NCI-H187 treated with DMSO at 0.1 percent for 48 hours (cell line): ENCODE data around the gene UNCX.
"Not testable (repeated sequence)": the region's sequence is repeated elsewhere in the genome, so short reads cannot be mapped to it uniquely, and the experiment has no call there.

Experiments
- DNase-seq: peaks from one replicate; lab custom pipeline; 2025; lab: John Stamatoyannopoulos, UW

UNCX gene

DNA sequence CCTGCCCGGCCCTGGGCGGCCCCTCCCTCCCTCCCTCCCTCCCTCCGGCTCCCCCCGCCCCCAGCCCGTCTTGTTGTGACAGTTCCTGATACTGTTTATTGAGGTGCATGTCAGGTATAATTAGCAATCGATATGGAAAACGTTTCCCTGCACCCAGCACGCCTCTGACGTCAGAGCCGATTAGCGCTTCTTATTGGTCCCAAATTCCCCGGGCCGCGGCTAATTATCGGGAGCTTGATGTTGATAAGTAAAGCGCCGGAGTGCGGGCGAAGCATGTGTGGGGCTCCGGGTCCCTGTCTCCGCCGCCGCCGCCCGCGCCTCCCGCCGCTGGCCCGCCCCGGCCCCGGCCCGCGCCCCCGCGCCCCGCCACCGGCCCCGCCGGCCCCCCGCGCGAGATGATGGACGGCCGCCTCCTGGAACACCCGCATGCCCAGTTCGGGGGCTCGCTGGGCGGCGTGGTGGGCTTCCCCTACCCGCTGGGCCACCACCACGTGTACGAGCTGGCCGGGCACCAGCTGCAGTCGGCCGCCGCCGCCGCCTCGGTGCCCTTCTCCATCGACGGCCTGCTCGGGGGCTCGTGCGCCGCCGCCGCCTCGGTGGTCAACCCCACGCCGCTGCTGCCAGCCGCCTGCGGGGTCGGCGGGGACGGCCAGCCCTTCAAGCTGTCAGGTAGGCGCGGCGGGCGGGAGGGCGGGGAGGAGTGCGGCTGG lies at the start of gene UNCX:
TSS of gene UNCX (plus strand) at position 250 of the 710 bp plus-strand sequence. CDS start at position 396, 146 bp downstream.
- DNase-seq, result no peak

DNA sequence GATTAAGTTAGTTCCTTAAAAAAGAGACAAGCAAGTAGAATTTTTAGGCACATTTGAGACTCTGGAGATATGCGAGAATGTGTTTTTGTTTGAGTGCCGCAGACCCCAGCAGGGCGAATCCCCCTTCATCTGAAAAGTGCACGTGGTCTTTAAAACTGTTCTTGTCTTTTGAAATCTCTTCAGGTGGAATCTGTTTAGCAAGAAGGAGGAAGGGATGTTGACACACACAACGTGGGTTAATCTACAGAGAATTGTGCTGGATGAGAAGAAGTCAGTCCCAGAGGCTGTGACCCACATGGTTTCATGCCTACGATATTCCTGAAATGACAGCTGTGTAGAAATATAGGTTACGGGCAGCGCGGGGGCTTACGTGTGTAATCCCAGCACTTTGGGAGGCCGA lies 45.5 kb upstream of the UNCX start:
- DNase-seq, result no peak

DNA sequence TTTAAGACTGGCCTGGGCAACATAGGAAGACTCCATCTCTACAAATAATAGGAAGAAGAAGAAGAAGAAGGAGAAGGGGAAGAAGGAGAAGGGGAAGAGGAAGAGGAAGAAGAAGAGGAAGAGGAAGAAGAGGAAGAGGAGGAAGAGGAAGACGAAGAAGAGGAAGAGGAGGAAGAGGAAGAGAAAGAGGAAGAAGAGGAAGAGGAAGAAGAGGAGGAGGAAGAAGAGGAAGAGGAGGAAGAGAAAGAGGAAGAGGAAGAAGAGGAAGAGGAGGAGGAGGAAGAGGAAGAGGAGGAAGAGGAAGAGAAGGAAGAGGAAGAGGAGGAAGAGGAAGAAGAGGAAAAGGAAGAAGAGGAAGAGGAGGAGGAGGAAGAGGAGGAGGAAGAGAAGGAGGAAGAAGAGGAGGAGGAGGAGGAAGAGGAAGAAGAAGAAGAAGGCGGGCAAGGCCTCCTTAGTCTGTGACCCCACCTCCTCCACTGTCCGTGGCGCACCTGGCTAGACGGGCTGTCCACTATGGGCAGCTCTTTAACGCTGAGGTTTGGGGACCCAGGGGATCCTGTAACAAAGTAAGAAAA lies 43.9 kb upstream of the UNCX start:
- DNase-seq, result no peak

DNA sequence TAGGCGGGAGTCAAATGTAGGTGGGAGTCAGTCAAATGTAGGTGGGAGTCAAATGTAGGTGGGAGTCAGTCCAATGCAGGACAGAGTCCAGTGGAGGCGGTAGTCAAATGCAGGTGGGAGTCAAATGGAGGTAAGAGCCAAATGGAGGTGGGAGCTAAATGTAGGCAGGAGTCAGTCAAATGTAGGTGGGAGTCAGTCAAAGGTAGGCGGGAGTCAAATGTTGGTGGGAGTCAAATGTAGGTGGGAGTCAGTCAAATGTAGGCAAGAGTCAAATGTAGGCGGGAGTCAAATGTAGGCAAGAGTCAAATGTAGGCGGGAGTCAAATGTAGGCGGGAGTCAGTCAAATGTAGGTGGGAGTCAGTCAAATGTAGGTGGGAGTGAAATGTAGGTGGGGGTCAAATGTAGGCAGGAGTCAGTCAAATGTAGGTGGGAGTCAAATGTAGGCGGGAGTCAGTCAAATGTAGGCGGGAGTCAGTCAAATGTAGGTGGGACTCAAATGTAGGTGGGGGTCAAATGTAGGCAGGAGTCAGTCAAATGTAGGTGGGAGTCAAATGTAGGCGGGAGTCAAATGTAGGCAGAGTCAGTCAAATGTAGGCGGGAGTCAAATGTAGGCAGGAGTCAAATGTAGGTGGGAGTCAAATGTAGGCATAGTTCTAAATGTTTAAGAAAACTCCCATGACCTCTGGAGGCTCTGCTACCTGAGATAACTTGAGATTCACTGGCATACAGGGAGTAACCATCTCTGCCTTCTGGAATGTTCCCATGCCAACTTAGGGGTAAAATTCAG lies 42.5 kb upstream of the UNCX start:
- no peak for DNase-seq

DNA sequence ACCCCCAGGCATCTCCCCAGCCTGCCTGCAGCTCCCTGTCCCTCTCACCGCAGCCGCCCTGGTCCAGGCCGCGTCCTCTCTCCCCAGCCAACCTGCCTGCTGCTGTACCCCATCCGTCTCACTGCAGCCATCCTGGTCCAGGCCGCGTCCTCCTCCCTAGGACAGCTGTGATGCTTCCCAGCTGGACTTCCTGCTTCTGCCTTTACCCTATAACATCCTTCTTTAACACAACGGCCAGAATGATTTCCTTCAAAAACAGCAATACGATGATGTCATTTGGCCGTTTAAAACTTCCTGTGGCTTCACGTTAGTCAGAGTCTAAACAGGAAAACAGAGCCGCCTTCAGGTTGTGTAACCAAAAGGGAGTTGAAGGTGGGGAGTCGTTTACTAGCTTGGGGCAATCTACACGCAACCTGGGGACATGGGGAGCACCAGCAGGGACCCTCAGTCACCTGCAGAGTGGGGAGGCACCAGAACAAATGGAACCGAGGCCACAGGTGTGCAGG lies 40.4 kb upstream of the UNCX start:
- no peak for DNase-seq

DNA sequence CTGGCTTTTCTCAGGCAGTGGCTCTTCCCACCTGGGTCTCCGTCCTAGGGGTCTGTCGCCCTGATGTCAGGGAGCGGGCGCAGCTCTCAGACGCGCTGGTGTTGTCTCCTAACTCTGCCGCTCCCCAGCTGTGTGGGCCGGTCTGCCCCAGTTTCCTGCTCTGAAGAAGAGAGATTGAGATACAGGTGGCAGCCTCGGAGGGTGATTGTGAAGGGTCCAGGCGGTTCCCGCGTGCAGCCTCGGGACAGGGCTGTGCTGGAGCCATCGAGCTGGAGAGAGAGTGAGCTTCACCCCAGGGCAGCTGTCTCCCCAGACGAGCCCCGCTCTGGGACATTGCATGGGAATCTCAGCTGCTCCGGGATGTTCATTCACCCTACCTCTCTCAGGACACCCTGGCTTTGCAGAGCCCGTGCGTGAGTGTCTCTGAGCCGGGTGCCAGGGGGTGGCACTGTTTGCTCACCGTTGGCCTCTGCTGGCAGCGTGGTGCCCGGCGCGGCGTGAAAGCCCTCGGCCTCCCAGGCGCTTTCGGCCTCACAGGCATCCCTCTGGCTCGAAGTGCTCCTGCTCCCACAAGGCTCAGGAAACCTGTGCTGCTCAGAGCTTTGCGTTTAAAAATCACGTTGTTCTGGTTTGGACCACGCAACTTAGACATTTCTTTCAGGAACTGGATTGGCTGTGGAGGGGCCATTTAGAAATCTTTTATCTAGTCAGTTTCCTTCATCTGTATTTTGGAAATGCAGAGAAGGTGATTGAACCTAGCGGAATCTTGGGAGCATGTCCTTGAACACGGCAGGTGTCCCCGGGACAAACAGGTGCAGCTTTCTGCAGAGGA lies 38.9 kb upstream of the UNCX start:
- DNase-seq, result no peak

DNA sequence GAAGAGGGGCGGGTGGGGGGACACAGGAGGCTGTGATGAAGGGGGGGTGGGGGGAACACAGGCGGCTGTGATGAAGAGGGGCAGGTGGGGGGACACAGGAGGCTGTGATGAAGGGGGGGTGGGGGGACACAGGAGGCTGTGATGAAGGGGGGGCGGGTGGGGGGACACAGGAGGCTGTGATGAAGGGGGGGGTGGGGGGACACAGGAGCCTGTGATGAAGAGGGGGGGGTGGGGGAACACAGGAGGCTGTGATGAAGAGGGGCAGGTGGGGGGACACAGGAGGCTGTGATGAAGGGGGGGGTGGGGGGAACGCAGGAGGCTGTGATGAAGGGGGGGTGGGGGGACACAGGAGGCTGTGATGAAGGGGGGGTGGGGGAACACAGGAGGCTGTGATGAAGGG lies 36.2 kb upstream of the UNCX start:
- not testable (repeated sequence) for DNase-seq

DNA sequence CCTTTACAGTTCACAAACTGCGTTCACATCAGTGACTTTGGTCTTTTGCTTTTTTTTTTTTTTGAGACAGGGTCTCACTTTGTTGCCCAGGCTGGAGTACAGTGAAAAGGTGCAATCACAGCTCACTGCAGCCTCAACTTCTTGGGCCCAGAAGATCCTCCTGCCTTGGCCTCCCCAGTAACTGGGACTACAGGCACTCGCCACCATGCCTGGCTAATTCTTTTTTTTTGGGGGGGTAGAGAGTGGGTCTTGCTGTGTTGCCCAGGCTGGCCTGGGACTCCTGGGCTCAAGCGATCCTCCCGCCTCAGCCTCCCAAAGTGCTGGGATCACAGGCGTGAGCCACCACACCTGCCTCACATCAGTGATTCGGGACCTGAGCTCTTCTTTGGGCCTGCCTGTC lies 35.7 kb upstream of the UNCX start:
- no peak for DNase-seq

DNA sequence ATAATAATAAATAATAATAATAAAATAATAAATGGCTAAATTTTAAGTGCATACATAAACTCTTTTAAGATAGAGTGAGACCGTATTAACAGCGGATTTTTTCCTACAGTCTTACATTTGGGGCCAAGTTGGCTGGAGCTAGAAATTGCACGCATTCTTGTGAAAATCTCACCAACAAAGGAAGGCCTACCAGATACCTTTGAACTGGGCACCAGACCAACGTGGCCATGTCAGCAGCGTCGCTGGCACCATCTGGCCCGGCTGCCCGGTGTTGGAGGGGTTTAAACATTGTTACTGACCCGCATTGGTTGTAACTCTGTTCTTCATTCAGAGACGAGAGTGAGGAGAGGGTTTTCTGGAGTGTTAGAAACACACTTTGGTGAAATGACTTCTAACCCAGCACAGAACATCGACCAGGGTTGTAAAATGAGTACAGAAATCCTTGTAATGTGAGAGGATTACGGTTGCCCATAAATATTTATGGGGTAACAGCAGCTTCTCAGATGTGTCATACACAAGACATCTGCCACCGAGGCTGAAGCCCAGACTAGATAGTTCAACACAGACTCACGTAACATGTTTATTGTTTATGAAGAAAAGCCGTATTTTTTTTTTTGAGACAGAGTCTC lies 34.6 kb upstream of the UNCX start:
- no peak for DNase-seq

DNA sequence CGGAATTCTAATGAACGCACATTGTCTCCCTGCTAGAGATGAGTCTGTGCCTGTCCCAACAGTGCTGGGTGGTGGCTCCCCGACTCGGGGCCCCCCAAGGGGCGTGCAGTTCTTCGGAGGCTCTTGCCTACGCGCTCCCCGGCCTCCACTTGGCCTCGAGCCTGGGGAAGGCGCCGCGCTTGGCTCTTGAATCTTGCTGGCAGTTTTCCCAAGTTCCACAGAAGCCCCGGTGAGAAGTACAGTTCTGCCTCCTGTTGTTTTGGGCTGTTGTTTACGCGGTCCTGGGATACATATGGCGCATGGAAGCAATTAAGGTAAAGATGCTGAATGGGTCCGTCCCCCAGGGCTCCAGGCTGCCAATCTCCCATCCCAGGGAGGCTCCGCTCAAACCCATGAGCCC lies 32.6 kb upstream of the UNCX start:
- no peak for DNase-seq

DNA sequence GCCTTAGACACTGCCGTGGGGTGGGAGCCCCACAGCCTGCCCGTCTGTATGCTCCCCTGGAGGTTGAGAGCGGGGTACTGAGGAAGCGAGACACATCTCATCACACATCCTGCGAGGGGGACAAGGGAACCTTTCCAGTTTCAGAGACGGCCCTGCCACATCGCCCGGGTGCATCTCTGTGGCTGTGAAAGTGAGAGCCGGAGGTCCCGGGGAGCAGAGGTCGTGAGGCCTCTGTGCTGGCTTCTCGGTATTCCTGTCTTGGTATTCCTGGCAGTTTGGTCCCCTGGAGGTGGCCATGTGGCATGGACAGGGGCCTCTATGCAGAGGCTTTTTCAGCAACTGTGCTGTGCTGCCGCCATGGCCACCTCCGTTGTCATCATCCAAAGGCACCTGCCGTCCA lies 30.8 kb upstream of the UNCX start:
- DNase-seq, result no peak

DNA sequence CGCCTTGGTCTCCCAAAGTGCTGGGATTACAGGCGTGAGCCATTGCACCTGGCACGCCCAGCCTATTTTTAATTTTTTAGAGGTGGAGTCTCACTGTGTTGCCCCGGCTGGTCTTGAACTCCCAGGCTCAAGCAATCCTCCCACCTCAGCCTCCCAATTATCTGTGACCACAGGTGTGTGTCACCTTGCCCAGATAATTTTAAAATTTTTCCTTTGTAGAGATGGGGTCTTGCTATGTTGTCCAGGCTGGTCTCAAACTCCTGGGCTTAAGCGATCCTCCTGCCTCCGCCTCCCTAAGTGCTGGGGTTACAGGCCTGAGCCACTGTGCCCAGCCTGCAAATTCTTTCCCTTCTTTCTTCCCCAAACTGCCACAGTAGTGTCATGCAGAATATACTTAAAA lies 29.8 kb upstream of the UNCX start:
- DNase-seq, result not testable (repeated sequence)

DNA sequence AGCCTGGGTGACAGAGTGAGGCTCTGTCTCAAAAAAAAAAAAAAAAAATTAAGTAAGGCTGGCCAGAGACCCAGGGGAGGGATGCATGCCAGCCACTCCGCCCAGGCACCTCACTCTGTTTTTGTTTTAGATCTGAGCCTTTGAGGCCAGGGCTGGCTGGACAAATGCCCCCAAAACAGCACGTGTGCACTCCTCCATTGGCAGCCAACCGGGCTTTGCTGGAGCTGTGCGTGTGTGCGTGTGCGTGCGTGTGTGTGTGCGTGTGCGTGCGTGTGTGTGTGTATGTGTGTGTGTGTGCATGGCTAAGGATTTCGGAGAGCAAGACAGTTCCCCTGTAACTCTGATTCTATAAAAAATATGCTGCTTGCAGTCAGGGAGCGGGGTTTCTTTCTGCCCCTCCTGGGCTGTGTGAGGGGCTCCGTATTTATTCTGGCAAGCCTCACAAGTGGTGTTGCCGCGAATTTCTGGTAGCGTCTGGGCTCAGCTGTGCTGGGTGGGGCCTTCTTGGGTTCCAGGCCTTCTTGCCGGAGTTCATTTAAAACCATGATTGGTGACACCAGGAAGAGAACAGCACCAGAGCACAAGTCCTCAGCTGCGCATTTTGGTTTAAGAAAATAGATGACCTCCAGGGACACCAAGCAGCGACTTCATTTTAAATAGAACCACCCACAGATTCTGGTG lies 28.1 kb upstream of the UNCX start:
- DNase-seq, result no peak

DNA sequence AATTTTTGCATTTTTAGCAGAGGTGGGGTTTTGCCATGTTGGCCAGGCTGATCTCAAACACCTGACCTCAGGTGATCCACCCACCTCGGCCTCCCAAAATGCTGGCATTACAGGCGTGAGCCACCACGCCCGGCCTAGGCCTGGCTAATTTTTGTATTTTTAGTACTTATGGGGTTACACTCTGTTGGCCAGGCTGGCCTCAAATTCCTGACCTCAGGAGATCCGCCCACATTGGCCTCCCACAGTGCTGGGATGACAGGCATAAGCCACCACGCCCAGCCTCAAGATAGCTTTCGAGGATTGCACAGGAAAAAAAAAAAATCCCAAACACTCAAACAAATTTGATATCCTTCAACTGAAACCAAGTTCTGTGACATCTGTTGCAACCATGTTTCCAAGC lies 26.9 kb upstream of the UNCX start:
- not testable (repeated sequence) for DNase-seq

DNA sequence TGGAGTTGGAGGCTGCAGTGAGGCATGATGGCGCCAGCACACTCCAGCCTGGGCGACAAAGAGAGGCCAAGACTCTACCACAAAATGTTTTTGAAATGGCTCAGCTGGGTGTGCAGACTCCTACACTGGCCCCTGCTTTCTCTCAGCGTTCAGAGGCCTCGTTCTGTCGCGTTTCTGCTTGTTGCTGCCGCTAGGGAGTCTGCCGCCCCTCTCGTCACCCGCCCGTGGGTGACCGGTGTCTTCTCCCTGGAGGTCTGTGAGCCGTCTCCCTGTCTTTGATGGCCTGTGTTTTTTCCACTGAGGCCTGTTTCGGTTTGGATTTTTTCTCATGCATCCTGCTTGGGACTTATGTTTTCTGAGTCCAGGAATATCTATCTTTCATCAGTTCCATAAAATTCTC lies 23.6 kb upstream of the UNCX start:
- no peak for DNase-seq

DNA sequence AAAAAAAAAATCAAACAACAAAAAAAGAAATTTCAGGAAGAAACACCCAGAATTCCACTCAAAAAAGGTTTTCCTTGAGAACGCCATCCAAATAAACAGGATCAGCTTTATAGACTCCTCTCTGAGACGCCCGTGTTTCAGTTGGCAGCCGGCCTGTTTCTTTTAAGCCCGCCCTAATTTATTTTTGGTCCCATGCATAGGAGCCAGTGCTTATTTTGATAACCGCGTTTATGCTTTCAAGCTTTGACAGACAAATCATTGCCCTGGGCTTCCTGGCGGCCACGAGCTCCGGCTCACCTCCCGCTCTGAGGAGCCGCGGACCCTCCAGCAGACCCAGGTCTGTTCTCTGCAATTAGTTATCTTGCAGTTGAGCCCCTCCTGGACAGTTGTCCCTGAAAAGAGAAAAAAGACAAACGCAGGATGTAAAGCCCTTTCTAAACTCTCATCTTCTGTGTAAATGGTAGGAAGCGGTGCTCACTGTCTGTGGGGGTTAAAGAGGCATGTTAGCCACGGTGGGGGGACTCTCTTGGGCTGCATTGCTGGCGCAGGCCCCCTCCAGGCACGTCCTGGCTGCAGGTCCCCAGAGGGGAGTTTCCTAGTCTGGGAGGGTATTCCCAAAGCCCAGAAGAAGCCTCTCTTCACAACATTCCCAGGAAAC lies 22.2 kb upstream of the UNCX start:
- DNase-seq, result no peak

DNA sequence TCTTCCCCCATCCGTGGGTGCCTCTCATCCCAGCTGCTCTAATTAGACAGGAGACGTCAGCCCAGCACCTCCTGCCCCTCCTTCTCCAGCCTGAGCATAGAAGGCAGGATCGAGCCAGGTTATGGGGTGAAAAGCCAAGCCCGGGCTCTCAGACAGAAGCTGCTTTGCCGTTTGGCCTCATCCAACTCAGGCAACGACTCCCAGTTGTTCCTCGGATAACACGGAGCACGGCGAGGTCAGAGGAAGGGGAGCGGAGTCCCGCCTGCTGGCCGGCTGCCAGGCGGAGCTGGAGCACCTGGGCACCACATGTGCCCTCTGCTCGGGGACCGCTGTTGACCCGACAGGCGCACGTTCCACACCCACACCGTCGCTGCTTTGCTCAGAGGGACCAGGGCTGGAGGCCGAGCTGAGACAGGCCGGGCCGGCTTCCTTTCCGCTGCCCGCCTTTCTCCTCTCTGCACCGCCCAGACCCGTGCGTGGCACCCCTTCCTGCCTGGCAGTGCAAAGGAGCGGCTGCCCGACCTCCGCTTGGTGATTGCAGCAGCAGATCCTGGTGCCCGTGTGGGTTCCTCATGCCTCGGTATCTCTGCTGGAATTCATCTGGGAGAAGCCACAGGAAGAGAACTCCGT lies 21.6 kb upstream of the UNCX start:
- DNase-seq, result no peak

DNA sequence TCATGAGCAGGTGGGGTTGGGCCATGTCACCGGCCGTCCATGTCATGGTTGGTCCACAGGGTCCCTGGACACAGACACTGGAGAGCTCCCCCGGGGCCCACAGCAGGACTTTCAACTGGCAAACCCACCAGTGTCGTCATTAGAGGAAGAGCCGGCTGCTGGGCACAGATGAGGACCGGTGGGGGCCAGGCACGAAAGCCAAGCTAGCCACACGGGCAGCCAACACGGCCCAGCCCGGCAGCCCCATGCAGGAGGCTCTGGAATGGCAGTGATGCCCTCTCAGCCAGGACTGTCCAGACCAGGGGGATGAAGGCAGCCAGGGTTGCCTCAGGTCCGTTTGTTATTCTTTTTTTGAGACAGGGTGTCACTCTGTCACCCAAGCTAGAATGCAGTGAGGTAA lies 21.1 kb upstream of the UNCX start:
- DNase-seq, result no peak

DNA sequence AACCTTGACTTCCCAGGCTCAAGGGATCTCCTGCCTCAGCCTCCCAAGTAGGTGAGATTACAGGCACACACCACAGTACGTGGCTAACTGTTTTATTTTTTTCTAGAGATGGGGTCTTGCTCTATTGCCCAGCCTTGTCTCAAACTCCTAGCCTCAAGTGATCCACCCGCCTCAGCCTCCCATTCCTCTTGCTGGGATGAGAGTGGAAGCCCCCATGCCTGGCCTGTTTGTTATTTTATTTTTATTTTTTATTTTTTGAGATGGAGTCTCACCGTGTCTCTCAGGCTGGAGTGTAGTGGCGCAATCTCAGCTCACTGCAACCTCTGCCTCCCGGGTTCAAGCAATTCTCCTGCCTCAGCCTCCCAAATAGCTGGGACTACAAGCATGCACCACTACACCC lies 20.6 kb upstream of the UNCX start:
- not testable (repeated sequence) for DNase-seq

DNA sequence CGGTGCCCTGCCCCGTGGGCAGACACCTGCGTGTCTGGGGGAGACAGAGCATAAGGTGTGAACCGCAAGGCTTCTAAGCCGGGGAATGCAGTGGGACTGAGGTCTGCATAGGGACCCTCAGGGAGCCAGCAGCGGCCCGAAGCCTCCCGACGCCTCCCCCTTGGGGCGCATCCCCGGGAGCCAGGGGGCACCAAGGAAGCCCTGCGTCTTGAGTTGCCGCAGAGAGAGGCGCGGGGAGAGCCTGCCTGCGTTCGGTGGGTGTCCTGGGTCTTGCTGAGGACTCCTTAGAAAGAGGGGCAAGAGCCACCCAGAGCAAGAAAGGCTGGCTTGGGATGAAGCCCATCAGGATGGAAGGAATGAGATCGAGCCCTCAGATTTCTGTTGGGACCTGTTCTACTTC lies 18.2 kb upstream of the UNCX start:
- no peak for DNase-seq
